Measurements from ENCODE around the gene EFCAB6.

- no peak for TF ChIP-seq SPI1 (IDR thresholded peaks at IDR 0.05; ENCODE audit: borderline replicate concordance, insufficient read depth, low read depth, low read length)
- no peak for TF ChIP-seq CTCF (IDR thresholded peaks at IDR 0.05 in 2 of 3, conservative IDR thresholded peaks at IDR 0.05 in 1 of 3; ENCODE audit: control insufficient read depth in 2 of 3, extremely low read depth in 1 of 3, insufficient read depth in 1 of 3, low read depth in 3 of 3, low read length in 3 of 3)
- no peak for TF ChIP-seq CHD2 (IDR thresholded peaks at IDR 0.05; ENCODE audit: borderline replicate concordance, low read depth, low read length)
- no peak for TF ChIP-seq MAX (IDR thresholded peaks at IDR 0.05; ENCODE audit: low read depth, low read length)
- TF ChIP-seq SMC3 (IDR thresholded peaks at IDR 0.05; ENCODE audit: borderline replicate concordance, low read length), result no peak
- no peak for TF ChIP-seq RAD21 (IDR thresholded peaks at IDR 0.05; ENCODE audit: insufficient read depth, low read depth, low read length)
- TF ChIP-seq HDAC6 (IDR thresholded peaks at IDR 0.05; ENCODE audit: unreplicated experiment), result no peak
- no peak for TF ChIP-seq RCOR1 (conservative IDR thresholded peaks at IDR 0.05; ENCODE audit: low read depth, low read length)
- TF ChIP-seq TARDBP (IDR thresholded peaks at IDR 0.05; ENCODE audit: borderline replicate concordance), result no peak
Observed at GRCh38 chr22:43526117-43526655, 285.9 kb downstream of the EFCAB6 start.

Data from GM12878 (cell line).